ENCODE measurements around the gene IL1RL1. TPM values are rescaled to one million over a fixed set of nuclear protein-coding genes. Genes with fewer than 3 reads are reported as not detected.
"Not testable (repeated sequence)": the region's sequence is repeated elsewhere in the genome, so short reads cannot be mapped to it uniquely, and the experiment has no call there.

Gene IL1RL1
- total RNA-seq, 2 donors from 2014 or later, result 12.5 to 15.3 TPM

DNA sequence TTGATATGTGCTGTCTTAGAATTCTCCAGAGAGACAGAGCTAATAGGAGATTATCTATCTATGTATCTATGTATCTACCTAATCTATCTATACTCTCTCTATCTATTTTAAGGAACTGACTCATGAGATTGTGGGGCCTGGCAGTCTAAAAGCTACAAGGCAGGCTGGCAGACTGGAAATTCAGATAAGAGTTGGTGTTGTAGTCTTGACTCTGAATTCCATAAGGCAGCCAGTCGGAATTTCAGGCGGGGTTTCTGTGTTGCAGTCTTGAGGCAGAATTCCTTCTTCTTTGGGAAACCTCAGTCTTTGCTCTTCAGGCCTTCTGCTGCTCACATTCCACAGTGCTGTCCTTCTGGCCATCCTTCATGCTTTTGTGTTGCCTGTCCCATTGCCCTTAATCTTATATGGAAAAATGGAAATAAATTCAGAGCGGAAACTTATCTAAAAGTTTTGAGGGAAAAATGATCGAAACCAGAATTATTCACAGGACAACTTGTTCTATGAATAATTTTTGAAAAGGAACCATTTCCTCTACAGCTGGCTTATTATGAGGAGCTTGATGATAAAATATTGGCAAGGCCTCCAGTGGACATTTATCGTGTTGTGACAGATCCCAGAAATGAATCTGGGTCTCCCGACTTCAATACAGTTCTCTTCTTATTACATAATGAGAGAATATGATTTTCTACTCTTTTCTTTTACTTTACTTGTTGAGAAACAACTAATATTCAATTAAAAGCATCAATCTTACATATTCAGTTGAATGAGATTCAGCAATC is 10.8 kb downstream of the IL1RL1 start:
- intact Hi-C loops (cut with DNase I), result no loop called here
- Histone ChIP-seq H3K4me3 (no peak overlapping the region), H3K27ac (no peak overlapping the region), H3K36me3 (replicated peaks in 1 of 2; ENCODE audit: insufficient read depth in 1 of 2, low read depth in 2 of 2) (no peaks in the 10 kb centered on the region), H3K9me3 (no peaks in the 10 kb centered on the region), H3K4me1 (no peaks in the 10 kb centered on the region), H3K27me3 (no peaks in the 10 kb centered on the region)
- TF ChIP-seq POLR2A (IDR thresholded peaks at IDR 0.05) (no peak), CTCF (IDR thresholded peaks at IDR 0.05) (no peak)
- ATAC-seq (no peak), DNase-seq (no peak)
- WGBS, 2 donors, result 60 to 67% methylated on average over 6 of the region's 6 CpGs

GRCh38 chr2:102324914-102325313 is 13.6 kb downstream of the IL1RL1 start:
- H3K27ac ChIP-seq, DNase-seq: not testable (repeated sequence)

DNA sequence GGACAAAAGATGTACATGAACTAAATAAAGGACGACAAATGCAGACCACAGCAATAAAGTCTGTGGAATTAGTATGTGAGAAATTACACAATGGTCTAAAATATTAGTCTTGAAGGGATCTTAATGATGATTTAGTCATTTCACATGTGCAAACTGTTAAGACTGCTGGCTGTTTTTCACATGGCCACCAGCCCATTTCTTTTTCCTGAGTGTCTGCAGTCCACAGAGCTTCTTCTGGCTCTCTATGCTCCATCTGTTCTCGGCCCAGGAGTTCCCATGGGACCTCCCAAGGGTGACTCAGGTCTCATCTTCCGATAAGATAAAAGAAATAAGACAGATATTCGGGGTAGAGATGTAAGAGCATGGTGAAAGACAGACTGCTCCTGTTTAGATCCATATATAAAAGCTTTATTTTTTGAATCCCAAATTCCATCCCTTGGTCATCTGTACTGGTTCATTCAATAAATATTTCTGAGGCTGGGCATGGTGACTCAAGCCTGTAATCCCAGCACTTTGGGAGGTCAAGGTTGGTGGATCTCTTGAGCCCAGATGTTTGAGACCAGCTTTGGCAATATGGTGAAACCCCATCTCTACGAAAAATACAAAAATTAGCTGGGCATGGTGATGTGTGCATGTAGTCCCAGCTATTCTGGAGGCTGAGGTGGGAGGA is 20.1 kb downstream of the IL1RL1 start:
- intact Hi-C loops (cut with DNase I), result no loop called here
- Histone ChIP-seq H3K4me1 (no peaks in the 10 kb centered on the region), H3K4me3 (no peak overlapping the region), H3K36me3 (replicated peaks in 1 of 2; ENCODE audit: insufficient read depth in 1 of 2, low read depth in 2 of 2) (no peaks in the 10 kb centered on the region), H3K27me3 (no peaks in the 10 kb centered on the region), H3K27ac (no peak overlapping the region), H3K9me3 (no peaks in the 10 kb centered on the region)
- ATAC-seq, result no peak
- TF ChIP-seq CTCF (IDR thresholded peaks at IDR 0.05) (no peak), POLR2A (IDR thresholded peaks at IDR 0.05) (no peak)
- DNase-seq, result peak in 1 of 4 donors; percentile 28
- WGBS, 2 donors, result 49 to 57% methylated on average over 5 of the region's 5 CpGs

More at GRCh38 chr2:102324914-102325313, 13.6 kb downstream of the IL1RL1 start:
- H3K4me1 ChIP-seq; ATAC-seq; H3K4me3 ChIP-seq; intact Hi-C loops (cut with DNase I); H3K36me3 ChIP-seq (replicated peaks in 1 of 2; ENCODE audit: insufficient read depth in 1 of 2, low read depth in 2 of 2); H3K27me3 ChIP-seq; H3K9me3 ChIP-seq: not testable (repeated sequence)
- WGBS, 2 donors, result 40 to 67% methylated on average over 2 to 4 of the region's 5 CpGs

DNA sequence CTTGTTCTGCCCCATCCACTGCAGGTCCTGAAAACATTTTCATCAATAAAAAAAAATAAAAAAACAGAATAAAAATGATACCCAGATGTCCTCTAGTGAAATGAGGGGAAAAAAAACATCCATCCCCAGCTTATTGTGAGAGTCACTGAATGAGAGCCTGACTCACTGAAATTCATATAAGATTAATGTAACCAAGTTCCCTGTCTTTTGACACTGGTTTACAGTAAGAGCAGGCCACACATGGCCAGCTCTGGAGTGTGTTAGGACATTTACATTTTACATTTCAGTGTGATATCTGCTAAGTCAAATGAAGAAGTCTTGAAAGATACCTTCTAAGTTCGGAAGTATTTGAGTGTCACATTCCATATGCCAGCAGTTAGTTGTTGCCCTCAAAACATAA is 23.1 kb downstream of the IL1RL1 start:
- no peak for DNase-seq
- no peak for ATAC-seq
- intact Hi-C loops (cut with DNase I), result no loop called here
- Histone ChIP-seq H3K27ac (no peak overlapping the region), H3K9me3 (no peaks in the 10 kb centered on the region), H3K27me3 (no peaks in the 10 kb centered on the region), H3K4me1 (no peaks in the 10 kb centered on the region), H3K4me3 (no peak overlapping the region), H3K36me3 (replicated peaks in 1 of 2; ENCODE audit: insufficient read depth in 1 of 2, low read depth in 2 of 2) (no peaks in the 10 kb centered on the region)
- TF ChIP-seq CTCF (IDR thresholded peaks at IDR 0.05) (no peak), POLR2A (IDR thresholded peaks at IDR 0.05) (no peak)
- 79 to 88% methylated on average over 1 of the region's 1 CpG for WGBS, 2 donors

DNA sequence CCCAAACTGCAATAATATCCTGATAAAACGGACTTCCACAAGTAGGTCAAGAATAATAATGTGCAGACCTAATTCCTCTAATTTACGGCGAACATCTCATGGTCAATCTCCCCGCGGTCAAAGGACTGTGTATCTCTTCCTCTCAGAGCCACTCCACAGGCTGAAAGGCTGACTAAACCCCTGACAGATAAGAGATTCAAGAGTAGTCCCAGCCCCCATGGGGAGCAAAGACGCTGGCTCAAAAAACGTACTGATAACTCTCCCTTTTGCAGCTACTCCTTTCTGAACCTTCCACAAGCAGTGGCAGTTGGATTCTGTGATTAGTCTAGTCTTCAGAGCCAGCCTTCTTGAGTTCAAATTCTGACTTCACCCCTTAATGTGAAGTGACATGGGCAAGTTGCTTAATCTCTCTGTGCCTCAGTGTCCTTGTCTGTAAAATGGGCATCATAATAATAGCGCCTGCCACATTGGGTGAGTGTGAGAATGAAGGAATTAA is 24.6 kb downstream of the IL1RL1 start:
- Histone ChIP-seq H3K9me3 (no peaks in the 10 kb centered on the region), H3K27me3 (no peaks in the 10 kb centered on the region), H3K27ac (no peak overlapping the region), H3K4me1 (no peaks in the 10 kb centered on the region), H3K36me3 (replicated peaks in 1 of 2; ENCODE audit: insufficient read depth in 1 of 2, low read depth in 2 of 2) (no peaks in the 10 kb centered on the region), H3K4me3 (no peak overlapping the region)
- DNase-seq (no peak), ATAC-seq (no peak)
- TF ChIP-seq POLR2A (IDR thresholded peaks at IDR 0.05) (no peak), CTCF (IDR thresholded peaks at IDR 0.05) (no peak)
- intact Hi-C loops (cut with DNase I), result no loop called here
- WGBS, 2 donors, result 41 to 56% methylated on average over 8 of the region's 8 CpGs

Measured in body of pancreas (tissue), 4 donors.